GM19397 (cell line): ENCODE data around the gene C1orf21.

ENCODE experiments used
- ATAC-seq: cut with Tn5 transposase; IDR thresholded peaks from one replicate; pipeline ENCODE4 v1.9.1; 2021; ENCODE audit warnings: mild to moderate bottlenecking, moderate library complexity; ENCODE audit not compliant: unreplicated experiment

Gene C1orf21

GRCh38 chr1:184443201-184443600, 56.4 kb downstream of the C1orf21 start:
- no peak for ATAC-seq

- no peak for ATAC-seq
Observed at GRCh38 chr1:184443624-184444023, 56.8 kb downstream of the C1orf21 start.

DNA sequence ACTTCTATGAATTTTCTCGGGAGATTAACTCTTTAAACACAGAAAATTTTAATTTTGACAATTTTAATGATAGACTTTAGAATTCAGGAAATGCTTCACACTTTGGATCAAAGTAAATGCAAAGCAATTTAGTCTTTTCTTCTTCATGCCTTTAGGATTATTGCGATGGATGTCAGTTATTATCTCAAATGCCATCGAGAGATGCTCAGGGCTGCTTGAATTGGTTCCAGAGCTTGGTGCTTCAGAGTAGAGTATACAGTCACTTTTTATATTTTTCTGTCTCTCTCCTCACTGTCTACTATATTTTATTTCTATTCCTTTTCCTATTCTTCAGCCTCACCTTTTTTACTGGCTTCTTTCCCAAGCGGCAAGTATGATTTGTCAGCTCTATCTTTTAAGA, 59.2 kb downstream of the C1orf21 start:
- no peak for ATAC-seq

GRCh38 chr1:184447651-184448185, 60.9 kb downstream of the C1orf21 start:
- ATAC-seq: no peak

- ATAC-seq: no peak
Observed at GRCh38 chr1:184449916-184450315, 63.1 kb downstream of the C1orf21 start.

DNA sequence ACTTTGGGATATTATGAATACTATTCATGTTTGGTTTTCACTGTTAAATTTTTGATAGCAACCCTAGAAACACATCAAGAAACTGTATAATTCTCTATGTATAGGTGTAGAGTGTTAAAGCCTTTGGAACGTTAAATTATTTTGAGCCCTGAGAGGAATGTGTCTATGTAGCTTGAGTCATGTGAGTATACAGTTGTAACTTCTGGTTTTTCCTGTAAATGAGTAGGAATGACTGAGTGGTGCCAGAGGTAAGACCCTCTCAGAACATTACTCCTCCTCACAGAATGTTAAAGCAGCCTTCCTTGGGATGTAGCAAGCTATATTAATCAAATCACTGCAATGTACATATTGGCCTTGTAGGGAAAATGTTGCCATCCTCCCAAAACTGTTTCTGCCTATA, 69.0 kb downstream of the C1orf21 start:
- no peak for ATAC-seq

DNA sequence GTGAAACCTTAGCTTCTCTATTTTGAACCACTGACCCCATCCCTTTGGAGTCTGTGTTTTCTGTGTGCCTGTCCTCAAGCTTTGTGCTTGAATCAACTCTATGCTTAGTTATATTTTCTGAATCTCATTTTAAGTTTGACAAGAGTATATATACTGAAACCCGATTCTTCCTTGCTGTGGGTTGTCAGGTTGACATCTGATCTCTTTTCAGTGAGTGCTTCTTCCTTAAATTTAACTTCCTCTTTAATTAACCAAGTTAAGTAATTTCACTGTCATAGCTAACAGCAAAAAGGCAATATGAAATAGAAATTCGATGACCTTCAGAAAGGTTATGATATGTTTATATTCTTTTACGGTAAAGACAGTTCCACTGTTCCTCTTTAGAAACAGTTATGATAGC, 69.4 kb downstream of the C1orf21 start:
- no peak for ATAC-seq

DNA sequence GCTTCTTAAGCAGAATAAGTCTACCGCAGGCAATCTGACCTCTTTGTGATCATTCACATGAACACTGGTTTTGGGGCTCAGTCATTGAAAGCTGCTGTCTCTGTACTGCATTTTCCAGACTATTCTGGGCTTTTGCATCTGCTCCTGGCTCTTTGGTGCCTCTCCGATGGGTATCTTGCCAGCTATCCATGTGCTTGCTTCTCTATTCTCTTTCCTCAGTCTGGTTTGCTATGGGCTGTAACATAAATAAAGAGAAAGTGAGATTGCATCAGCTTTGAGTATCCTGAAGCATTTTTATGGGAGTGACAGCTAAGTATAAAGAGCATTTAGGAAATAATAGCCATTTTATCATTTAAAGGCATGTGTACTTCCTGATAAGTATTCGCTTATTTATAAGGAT, 70.7 kb downstream of the C1orf21 start:
- no peak for ATAC-seq

DNA sequence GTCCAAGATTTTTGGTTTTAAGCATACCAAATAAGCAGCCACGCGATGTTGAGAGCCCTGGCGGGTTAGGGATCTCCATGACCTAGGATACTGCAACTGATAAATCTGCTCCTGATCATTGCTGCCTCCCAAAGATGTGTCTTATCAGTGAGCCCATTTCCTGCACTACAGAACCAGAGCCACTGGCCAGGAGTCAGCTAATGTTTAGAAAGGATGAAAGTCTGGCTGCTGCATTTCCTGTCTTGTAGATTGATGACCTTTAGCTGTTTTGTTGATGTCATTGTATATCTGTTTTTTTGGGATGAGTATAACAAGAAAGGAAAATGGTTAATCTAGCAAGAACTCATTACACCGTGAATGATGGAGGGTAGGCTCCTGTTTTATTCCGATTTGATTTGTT, 74.5 kb downstream of the C1orf21 start:
- ATAC-seq: no peak

- no peak for ATAC-seq
Observed at GRCh38 chr1:184462155-184462554, 75.3 kb downstream of the C1orf21 start.

DNA sequence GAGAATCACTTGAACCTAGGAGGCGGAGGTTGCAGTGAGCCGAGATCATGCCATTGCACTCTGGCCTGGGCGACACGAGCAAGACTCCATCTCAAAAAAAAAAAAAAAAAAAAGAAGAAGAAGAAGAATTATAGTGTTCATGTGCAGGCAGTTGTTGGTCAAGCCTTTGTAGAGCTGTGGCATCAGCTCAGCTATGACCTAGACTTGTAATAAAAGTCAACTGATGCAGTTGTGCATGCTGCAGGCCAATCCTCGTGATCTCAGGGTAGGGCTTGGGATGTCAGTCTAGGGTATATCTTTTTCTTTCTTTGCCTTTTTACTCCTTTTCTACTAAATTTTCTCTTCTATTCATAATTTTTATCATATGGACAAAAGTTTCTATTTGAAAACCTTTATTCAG, 76.2 kb downstream of the C1orf21 start:
- no peak for ATAC-seq

GRCh38 chr1:184463680-184464079, 76.9 kb downstream of the C1orf21 start:
- no peak for ATAC-seq

GRCh38 chr1:184464757-184465156, 77.9 kb downstream of the C1orf21 start:
- ATAC-seq: no peak

DNA sequence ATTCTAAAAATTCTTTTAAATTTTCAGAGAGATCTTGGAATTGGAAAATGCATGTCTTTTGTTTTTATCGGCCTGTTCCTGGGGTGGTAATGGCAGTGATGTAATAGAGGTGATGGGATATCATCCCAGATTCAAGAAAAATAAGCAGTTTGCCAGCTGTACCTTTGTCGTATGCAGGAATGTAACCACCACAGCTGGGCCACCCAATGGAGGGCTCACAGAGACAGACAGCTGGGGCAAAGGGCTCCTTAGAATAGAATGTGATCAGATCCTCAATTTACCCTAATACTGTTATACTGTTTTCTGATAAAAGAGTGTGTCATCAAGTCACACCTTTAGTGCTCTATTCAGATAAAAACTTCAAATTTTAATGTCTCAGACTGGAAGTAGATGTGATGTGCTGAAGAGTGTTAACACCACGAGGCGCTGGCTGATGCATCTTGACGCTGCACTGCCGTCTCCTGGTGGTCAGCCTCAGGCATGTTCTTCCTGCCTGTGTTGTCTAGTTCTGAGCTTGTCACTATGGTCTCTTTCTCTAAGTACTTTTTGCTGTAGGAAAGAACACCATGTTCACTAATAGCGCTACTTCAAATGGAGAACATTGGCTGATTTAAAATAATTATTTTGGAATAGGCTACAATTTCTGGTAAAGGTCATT, 78.8 kb downstream of the C1orf21 start:
- no peak for ATAC-seq

DNA sequence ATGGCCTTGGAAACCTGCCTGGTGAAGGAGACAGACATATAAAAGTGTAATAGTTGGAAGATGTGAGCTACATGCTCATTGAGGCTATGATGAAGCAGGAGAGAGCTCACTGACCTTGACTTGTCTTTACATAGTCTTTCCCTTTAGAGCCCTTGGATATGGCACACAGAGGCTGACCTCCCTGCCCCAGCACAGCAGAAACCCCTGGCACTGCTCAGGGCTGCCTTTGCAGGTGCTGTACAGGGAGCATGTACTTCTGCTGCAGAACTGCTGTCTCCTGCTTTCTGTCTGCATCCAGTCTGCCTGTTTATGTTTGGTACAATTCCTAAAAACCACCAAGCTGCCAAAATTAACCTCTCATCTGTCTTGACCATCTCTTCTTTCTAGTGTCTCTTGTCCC, 80.5 kb downstream of the C1orf21 start:
- no peak for ATAC-seq

DNA sequence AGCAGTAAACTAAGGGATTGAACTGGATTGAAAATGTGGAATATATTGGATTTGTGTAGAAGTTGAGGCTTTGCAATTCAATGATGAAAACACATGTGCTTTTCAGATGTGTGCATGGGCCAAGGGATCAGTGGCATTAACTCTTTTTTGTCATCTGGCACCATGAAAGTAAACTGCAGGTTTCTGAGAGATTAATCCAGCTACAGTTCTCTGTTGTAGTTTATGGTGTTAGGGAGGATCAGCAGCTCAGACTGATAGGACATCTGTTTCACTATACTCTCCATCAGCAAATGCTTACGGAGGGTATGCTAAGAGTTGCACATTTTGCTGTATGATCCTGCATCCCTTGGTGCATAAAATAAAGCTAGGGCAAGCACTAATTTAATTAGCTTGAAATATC, 82.6 kb downstream of the C1orf21 start:
- ATAC-seq: no peak

GRCh38 chr1:184471686-184472085, 84.9 kb downstream of the C1orf21 start:
- no peak for ATAC-seq

- no peak for ATAC-seq
Observed at GRCh38 chr1:184472136-184472535, 85.3 kb downstream of the C1orf21 start.

DNA sequence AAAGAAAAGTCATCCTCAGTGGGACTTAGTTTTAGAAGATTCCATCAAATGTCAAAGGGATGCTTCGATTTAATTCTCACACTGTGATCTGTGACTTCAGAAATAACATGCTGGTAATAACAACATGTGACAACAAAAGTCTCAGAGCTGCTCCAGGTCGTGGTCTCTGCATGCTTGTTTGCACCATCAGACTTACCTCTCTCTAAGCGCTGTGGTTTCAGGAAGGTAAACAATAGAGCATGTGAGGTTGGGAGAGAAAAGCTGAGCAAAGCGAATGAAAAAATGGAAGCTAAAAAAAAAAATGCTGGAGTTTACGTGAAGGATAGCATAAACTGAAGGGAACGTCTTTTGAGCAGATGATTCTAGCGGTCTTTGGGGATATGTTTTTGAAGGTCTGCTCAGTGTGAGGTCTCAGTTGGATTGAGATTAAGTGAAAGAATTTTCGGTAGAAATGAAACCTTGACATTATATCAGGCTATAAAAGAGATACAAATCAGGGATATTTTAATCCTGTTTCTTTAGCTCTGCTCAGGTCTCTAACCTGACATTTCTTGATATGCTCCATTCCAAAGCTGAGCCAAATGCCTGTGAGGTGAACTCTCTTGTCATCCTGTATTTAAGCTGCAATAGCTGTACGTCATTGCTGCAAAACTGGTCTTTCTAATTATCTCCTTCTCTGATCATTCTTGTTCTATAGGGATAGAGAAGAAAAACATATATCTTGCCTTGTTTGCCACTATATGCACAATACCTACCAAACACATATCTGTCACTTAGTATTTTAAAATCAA, 86.5 kb downstream of the C1orf21 start:
- no peak for ATAC-seq

DNA sequence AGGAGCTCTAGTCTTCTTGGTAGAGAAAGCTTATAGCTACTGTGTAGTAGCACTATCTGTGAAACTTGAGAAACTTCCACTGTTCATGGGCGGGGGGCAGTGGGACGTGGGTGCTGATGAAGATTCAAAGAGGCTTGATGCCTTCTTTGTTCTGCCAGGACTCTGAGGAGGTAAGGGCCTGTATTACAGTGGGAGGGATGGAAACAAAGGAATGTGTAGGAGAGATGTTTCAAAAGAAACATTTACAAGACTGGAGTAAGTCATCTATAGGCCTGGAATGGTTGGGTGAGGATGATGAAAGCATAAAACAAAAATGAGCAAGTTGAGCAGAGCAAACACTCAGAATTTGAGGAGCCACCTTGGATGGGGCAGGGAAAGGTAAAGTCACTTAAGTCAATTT, 89.4 kb downstream of the C1orf21 start:
- no peak for ATAC-seq

DNA sequence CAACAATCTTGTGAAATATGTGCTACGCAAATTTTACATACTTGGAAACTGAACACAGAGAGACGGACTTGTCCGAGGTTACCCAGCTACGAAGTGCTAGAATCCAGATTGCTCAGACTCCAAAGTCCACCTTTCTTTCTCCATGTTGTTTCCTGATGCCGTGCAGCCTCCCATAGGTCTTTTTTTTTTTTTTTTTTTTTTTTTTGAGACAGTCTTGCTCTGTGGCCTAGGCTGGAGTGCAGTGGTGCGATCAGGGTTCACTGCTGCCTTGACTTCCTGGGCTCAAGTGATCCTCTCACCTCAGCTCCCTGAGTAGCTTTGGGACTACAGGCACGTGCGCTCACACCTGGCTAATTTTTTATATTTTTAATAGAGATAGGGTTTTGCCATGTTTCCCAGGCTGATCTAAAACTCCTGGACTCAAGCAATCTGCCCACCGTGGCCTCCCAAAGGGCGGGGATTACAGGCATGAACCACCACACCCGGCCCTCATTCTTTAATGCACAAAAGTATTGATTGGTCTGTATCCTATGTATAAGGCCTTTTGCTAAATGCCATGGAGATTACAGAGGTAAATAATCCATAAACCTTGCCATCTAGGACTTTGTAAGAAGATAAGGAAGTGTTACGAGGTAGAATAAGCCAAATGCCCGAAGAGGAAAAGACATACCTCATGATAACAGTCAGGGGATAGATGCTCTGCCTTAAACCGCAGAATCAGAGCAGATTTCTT, 92.8 kb downstream of the C1orf21 start:
- no peak for ATAC-seq

DNA sequence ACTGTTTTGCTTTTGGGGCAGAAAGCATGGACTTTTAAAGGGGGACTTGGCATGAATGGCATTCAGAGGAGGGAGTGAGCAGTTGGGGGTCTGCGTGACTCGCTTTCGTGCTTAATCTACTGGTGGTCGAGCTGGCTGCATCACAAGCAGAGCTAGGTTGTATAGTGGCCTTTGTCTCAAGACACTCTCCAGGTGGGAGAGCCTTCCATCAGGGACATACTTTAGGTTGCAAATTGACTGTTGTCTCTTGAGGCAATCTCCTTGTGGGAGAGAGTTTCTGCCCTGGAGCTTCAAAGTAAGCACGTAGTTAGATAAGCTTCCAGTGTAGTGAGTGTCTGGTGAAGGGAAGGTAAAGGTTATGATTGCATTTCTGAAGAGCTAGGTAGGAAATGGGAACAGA, 93.9 kb downstream of the C1orf21 start:
- ATAC-seq: no peak
